C4-2B (cell line): ENCODE results near the gene PRPSAP2.

Experiments used
- CTCF ChIP-seq: fragments of 450-650 bp; conservative IDR thresholded peaks from 2 replicates; pipeline ENCODE4 v1.5.1; 2017; ENCODE audit warnings: mild to moderate bottlenecking
- ZFX ChIP-seq: fragments of 450-650 bp; IDR thresholded peaks from 2 replicates; pipeline ENCODE4 v1.6.1; 2017

GRCh38 chr17:18949566-18949965, 91.6 kb downstream of the PRPSAP2 start:
- no peak for TF ChIP-seq CTCF
- TF ChIP-seq ZFX, result no peak
